H9 (cell line): Measurements from ENCODE around the gene EPOP. TPM values are rescaled to one million over a fixed set of nuclear protein-coding genes. Genes with fewer than 3 reads are reported as not detected.

Experiments used
- DNase-seq: peaks from one replicate; pipeline ENCODE4 v3.0.0-alpha.2; 2017
- H2AFZ ChIP-seq: one replicate; pipeline ENCODE4 v1.6.1; 2013; ENCODE audit warnings: mild to moderate bottlenecking, low read length, control low read depth, moderate library complexity
- H2AK5ac ChIP-seq: 2 replicates; pipeline ENCODE4 v1.6.1; 2013; ENCODE audit warnings: low read length, control low read depth, mixed read lengths; ENCODE audit not compliant: insufficient read length
- H2BK120ac ChIP-seq: one replicate; pipeline ENCODE4 v1.6.1; 2013; ENCODE audit warnings: low read depth, mild to moderate bottlenecking, low read length, control low read depth, inconsistent platforms; ENCODE audit not compliant: poor library complexity, severe bottlenecking
- H2BK12ac ChIP-seq: 2 replicates; pipeline ENCODE4 v1.6.1; 2013; ENCODE audit warnings: low read length, control low read depth, mixed read lengths, low read depth; ENCODE audit not compliant: insufficient read length
- H2BK15ac ChIP-seq: 2 replicates; pipeline ENCODE4 v1.6.1; 2013; ENCODE audit warnings: low read depth, low read length, control low read depth
- H2BK20ac ChIP-seq: one replicate; pipeline ENCODE4 v1.6.1; 2013; ENCODE audit warnings: low read depth, mild to moderate bottlenecking, low read length, control low read depth, inconsistent platforms; ENCODE audit not compliant: poor library complexity, severe bottlenecking
- H2BK5ac ChIP-seq: 2 replicates; pipeline ENCODE4 v1.6.1; 2013; ENCODE audit warnings: low read length, control low read depth, mixed read lengths; ENCODE audit not compliant: insufficient read length
- H3K14ac ChIP-seq: 2 replicates; pipeline ENCODE4 v1.6.1; 2013; ENCODE audit warnings: low read length, control low read depth; ENCODE audit not compliant: insufficient read depth
- H3K18ac ChIP-seq: 2 replicates; pipeline ENCODE4 v1.6.1; 2013; ENCODE audit warnings: low read depth, mild to moderate bottlenecking, mixed read lengths, low read length, control low read depth; ENCODE audit not compliant: insufficient read length
- H3K23ac ChIP-seq: 2 replicates; pipeline ENCODE4 v1.6.1; 2013; ENCODE audit warnings: low read length, control low read depth, mixed read lengths, low read depth; ENCODE audit not compliant: insufficient read length
- H3K23me2 ChIP-seq: 2 replicates; pipeline ENCODE4 v1.6.1; 2013; ENCODE audit warnings: low read depth, mild to moderate bottlenecking, mixed read lengths, low read length, control low read depth; ENCODE audit not compliant: insufficient read length, poor library complexity, severe bottlenecking
- H3K27ac ChIP-seq: 2 replicates; pipeline ENCODE4 v1.5.1; 2013; ENCODE audit warnings: low read length, control low read depth, mixed read lengths, low read depth; ENCODE audit not compliant: insufficient read length
- H3K27me3 ChIP-seq: 2 replicates; pipeline ENCODE4 v1.6.1; 2013; ENCODE audit warnings: low read length, control low read depth, inconsistent platforms; ENCODE audit not compliant: insufficient read depth
- H3K4ac ChIP-seq: 2 replicates; pipeline ENCODE4 v1.6.1; 2013; ENCODE audit warnings: low read depth, mild to moderate bottlenecking, control low read depth, inconsistent platforms, low read length, moderate library complexity
- H3K4me1 ChIP-seq: 2 replicates; pipeline ENCODE4 v1.6.1; 2013; ENCODE audit warnings: low read length, control low read depth, inconsistent platforms; ENCODE audit not compliant: insufficient read depth
- H3K4me2 ChIP-seq: 2 replicates; pipeline ENCODE4 v1.6.1; 2013; ENCODE audit warnings: low read length, control low read depth, mixed read lengths; ENCODE audit not compliant: insufficient read length, insufficient read depth
- H3K56ac ChIP-seq: 2 replicates; pipeline ENCODE4 v1.6.1; 2013; ENCODE audit warnings: low read depth, mild to moderate bottlenecking, mixed read lengths, low read length, control low read depth; ENCODE audit not compliant: insufficient read length
- H3K79me1 ChIP-seq: 2 replicates; pipeline ENCODE4 v1.6.1; 2013; ENCODE audit warnings: low read depth, mild to moderate bottlenecking, moderate library complexity, low read length, control low read depth, inconsistent platforms; ENCODE audit not compliant: insufficient read depth, poor library complexity, severe bottlenecking
- H3K79me2 ChIP-seq: 2 replicates; pipeline ENCODE4 v1.6.1; 2013; ENCODE audit warnings: low read length, control low read depth, inconsistent platforms; ENCODE audit not compliant: insufficient read depth
- H3K9ac ChIP-seq: 2 replicates; pipeline ENCODE4 v1.6.1; 2013; ENCODE audit warnings: low read length, control low read depth, mixed read lengths; ENCODE audit not compliant: insufficient read length; ENCODE audit errors: extremely low read depth
- H3K9me3 ChIP-seq: one replicate; pipeline ENCODE4 v1.6.1; 2013; ENCODE audit warnings: low read depth, low read length, inconsistent platforms; ENCODE audit not compliant: control insufficient read depth
- H3T11ph ChIP-seq: one replicate; pipeline ENCODE4 v1.6.1; 2013; ENCODE audit warnings: mild to moderate bottlenecking, low read length, control low read depth, inconsistent platforms
- H4K20me1 ChIP-seq: one replicate; pipeline ENCODE4 v1.6.1; 2013; ENCODE audit not compliant: control insufficient read depth, insufficient read length, insufficient read depth
- H4K5ac ChIP-seq: 2 replicates; pipeline ENCODE4 v1.6.1; 2013; ENCODE audit warnings: low read depth, mild to moderate bottlenecking, mixed read lengths, low read length, control low read depth; ENCODE audit not compliant: insufficient read length
- H4K8ac ChIP-seq: replicated peaks from 2 replicates; pipeline ENCODE4 v1.6.1; 2013; ENCODE audit warnings: low read length, control low read depth, mixed read lengths, low read depth; ENCODE audit not compliant: insufficient read length
- H4K91ac ChIP-seq: 2 replicates; pipeline ENCODE4 v1.6.1; 2013; ENCODE audit warnings: low read depth, mild to moderate bottlenecking, moderate library complexity, mixed read lengths, low read length, control low read depth; ENCODE audit not compliant: insufficient read length
- H3K27ac Mint-ChIP-seq, 3 experiments: 2 replicates in 2 of 3; 3 replicates in 1 of 3; pipeline ENCODE4 v1.8.0; 2020 to 2021; ENCODE audit warnings: mixed read lengths in 3 of 3, mild to moderate bottlenecking in 1 of 3, moderate library complexity in 1 of 3
- H3K27me3 Mint-ChIP-seq: 2 replicates; pipeline ENCODE4 v1.8.0; 2021; ENCODE audit warnings: low read depth, mild to moderate bottlenecking, moderate library complexity, mixed read lengths
- H3K36me3 Mint-ChIP-seq, 3 experiments: 2 replicates in 2 of 3; 3 replicates in 1 of 3; pipeline ENCODE4 v1.8.0; 2020 to 2021; ENCODE audit warnings: low read depth in 3 of 3, mixed read lengths in 3 of 3; ENCODE audit not compliant: insufficient read depth in 1 of 3
- H3K4me1 Mint-ChIP-seq, 2 experiments: 2 replicates each; pipeline ENCODE4 v1.8.0; 2020; ENCODE audit warnings: mixed read lengths in 2 of 2
- H3K4me3 Mint-ChIP-seq, 2 experiments: 2 replicates in 1 of 2; 3 replicates in 1 of 2; pipeline ENCODE4 v1.8.0; 2020 to 2021; ENCODE audit warnings: mild to moderate bottlenecking in 2 of 2, mixed read lengths in 2 of 2, moderate library complexity in 1 of 2
- H3K9me3 Mint-ChIP-seq, 2 experiments: 2 replicates in 1 of 2; 3 replicates in 1 of 2; pipeline ENCODE4 v1.8.0; 2020; ENCODE audit warnings: mild to moderate bottlenecking in 2 of 2, mixed read lengths in 2 of 2, moderate library complexity in 1 of 2
- WGBS: extraction: QIAGEN DNeasy Blood & Tissue Kit; methylation state at CpG from one replicate; pipeline ENCODE4 v1.1.7; 2013; ENCODE audit warnings: missing lambda C conversion rate, low lambda C conversion rate, mixed read lengths; ENCODE audit not compliant: insufficient read length; ENCODE audit errors: extremely low coverage; 5-methylcytosine and 5-hydroxymethylcytosine counted together
- total RNA-seq: library from RNA; stranded (reverse); gene quantifications from 2 replicates; pipeline ENCODE4 v1.2.1, GENCODE V29; 2021
- TF ChIP-seq, protein P1 (sequence below): fragments of 200-600 bp; sonication (generic); conservative IDR thresholded peaks from 3 replicates; pipeline ENCODE4 v1.8.0; 2021; ENCODE audit warnings: antibody characterized with exemption, mild to moderate bottlenecking

The EPOP gene
- total RNA-seq, 1 experiment from 2014 or later, result 5.9 TPM

DNA sequence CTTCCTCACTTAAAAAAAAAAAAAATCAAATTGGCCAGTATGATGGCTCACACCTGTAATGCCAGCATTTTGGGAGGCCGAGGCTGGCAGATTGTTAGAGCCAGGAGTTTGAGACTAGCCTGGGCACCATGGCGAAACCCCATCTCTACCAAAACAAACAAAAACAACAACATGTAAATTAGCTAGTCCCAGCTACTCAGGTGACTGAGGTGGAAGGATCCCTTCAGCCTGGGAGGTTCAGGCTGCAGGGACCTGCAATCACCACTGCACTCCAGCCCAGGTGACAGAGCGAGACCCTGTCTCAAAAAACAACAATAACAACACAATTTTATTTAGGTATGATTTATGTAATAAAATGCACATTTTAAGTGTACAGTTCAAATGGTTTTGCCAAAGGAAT, 6.3 kb upstream of the EPOP start:
- Histone ChIP-seq H3K27ac (no peak overlapping the region), H3K4me2 (no peak overlapping the region), H3K4ac (no peak overlapping the region), H4K8ac (no peak overlapping the region), H2AFZ (no peak overlapping the region), H4K91ac (no peak overlapping the region), H2BK20ac (no peak overlapping the region), H2BK5ac (no peak overlapping the region), H2AK5ac (no peak overlapping the region), H2BK15ac (no peak overlapping the region), H3K9ac (no peak overlapping the region), H3T11ph (no peak overlapping the region), H3K4me1 (peaks cover 3% of the 10 kb centered on the region; the same call in 1 of the 2 replicates), H3K27me3 (peaks cover 7% of the 10 kb centered on the region), H3K18ac (no peak overlapping the region), H3K56ac (no peak overlapping the region), H4K5ac (no peak overlapping the region), H4K20me1 (no peaks in the 10 kb centered on the region), H3K23ac (no peak overlapping the region), H3K79me2 (no peaks in the 10 kb centered on the region), H3K9me3 (no peaks in the 10 kb centered on the region), H2BK120ac (no peak overlapping the region), H3K79me1 (no peaks in the 10 kb centered on the region), H3K14ac (no peak overlapping the region), H3K23me2 (no peaks in the 10 kb centered on the region), H2BK12ac (no peak overlapping the region)
- Mint-ChIP-seq H3K27me3 (peaks cover 71% of the 10 kb centered on the region), H3K9me3 (no peaks in the 10 kb centered on the region; a peak in 2 of 5 replicates), H3K27ac (no peak overlapping the region; a peak in 1 of 7 replicates), H3K4me3 (no peak overlapping the region; a peak in 1 of 5 replicates), H3K36me3 (no peaks in the 10 kb centered on the region), H3K4me1 (peaks cover 3 to 8% of the 10 kb centered on the region in 2 experiments)
- no CpG with 5 or more reads among the region's 3 CpGs for WGBS
- peak; percentile 59 for DNase-seq
- TF ChIP-seq, protein P1, sequence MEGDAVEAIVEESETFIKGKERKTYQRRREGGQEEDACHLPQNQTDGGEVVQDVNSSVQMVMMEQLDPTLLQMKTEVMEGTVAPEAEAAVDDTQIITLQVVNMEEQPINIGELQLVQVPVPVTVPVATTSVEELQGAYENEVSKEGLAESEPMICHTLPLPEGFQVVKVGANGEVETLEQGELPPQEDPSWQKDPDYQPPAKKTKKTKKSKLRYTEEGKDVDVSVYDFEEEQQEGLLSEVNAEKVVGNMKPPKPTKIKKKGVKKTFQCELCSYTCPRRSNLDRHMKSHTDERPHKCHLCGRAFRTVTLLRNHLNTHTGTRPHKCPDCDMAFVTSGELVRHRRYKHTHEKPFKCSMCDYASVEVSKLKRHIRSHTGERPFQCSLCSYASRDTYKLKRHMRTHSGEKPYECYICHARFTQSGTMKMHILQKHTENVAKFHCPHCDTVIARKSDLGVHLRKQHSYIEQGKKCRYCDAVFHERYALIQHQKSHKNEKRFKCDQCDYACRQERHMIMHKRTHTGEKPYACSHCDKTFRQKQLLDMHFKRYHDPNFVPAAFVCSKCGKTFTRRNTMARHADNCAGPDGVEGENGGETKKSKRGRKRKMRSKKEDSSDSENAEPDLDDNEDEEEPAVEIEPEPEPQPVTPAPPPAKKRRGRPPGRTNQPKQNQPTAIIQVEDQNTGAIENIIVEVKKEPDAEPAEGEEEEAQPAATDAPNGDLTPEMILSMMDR, result no peak
